OCI-LY7 (cell line): ENCODE data around the gene RIN3. TPM values are rescaled to one million over a fixed set of nuclear protein-coding genes. Genes with fewer than 3 reads are reported as not detected.

ENCODE experiments used
- BruUV-seq: library from RNA; stranded (reverse); fragments of 400-500 nt; replicated peaks from 2 replicates; lab custom pipeline; 2021; lab: Mats Ljungman, UMichigan
- CTCF ChIA-PET: fragments of 300-600 bp; sonication (Branson Sonifier 250); formaldehyde crosslinking; loops from one replicate; lab custom pipeline; 2022; ENCODE audit warnings: antibody characterized with exemption; ENCODE audit not compliant: unreplicated experiment; lab: Charles Lee
- POLR2A ChIA-PET: fragments of 300-600 bp; sonication (Branson Sonifier 250); formaldehyde crosslinking; loops from one replicate; lab custom pipeline; 2022; ENCODE audit warnings: antibody characterized with exemption; lab: Charles Lee
- DNase-seq: peaks from one replicate; pipeline ENCODE4 v3.0.0-alpha.2; 2015; ENCODE audit warnings: low spot score
- H2AFZ ChIP-seq: fragments of 200-600 bp; sonication (generic), shearing (Covaris generic); 2 replicates; pipeline ENCODE4 v1.6.1; 2014; ENCODE audit warnings: mild to moderate bottlenecking, antibody characterized with exemption, low read length, moderate library complexity
- H3K27ac ChIP-seq: fragments of 200-600 bp; sonication (generic); 2 replicates; pipeline ENCODE4 v1.5.1; 2014; ENCODE audit warnings: mixed run types, low read depth, mild to moderate bottlenecking, moderate library complexity, low read length, inconsistent platforms; ENCODE audit not compliant: poor library complexity, severe bottlenecking
- H3K36me3 ChIP-seq: fragments of 200-600 bp; sonication (generic); 2 replicates; pipeline ENCODE4 v1.6.1; 2014; ENCODE audit warnings: mild to moderate bottlenecking, antibody characterized with exemption, low read length, moderate library complexity, mixed read lengths; ENCODE audit not compliant: insufficient read depth
- H3K4me1 ChIP-seq: fragments of 200-600 bp; sonication (generic); 2 replicates; pipeline ENCODE4 v1.5.1; 2014; ENCODE audit warnings: mild to moderate bottlenecking, low read length; ENCODE audit not compliant: insufficient read depth, poor library complexity, severe bottlenecking
- H3K4me2 ChIP-seq: fragments of 200-600 bp; sonication (generic); 2 replicates; pipeline ENCODE4 v1.6.1; 2014; ENCODE audit warnings: mild to moderate bottlenecking, low read length
- H3K4me3 ChIP-seq: fragments of 200-600 bp; sonication (generic); 2 replicates; pipeline ENCODE4 v1.5.1; 2014; ENCODE audit warnings: mild to moderate bottlenecking, low read depth, low read length; ENCODE audit not compliant: poor library complexity, severe bottlenecking
- H3K79me2 ChIP-seq: fragments of 200-600 bp; sonication (generic); 2 replicates; pipeline ENCODE4 v1.6.1; 2016; ENCODE audit warnings: low read depth, mild to moderate bottlenecking, low read length, moderate library complexity, mixed read lengths; ENCODE audit not compliant: insufficient read depth
- H3K9me2 ChIP-seq: fragments of 200-600 bp; sonication (generic); 2 replicates; pipeline ENCODE4 v1.6.1; 2016; ENCODE audit warnings: mild to moderate bottlenecking, low read length, mixed read lengths; ENCODE audit not compliant: insufficient read depth
- H3K9me3 ChIP-seq: fragments of 200-600 bp; sonication (generic); 2 replicates; pipeline ENCODE4 v1.6.1; 2014; ENCODE audit warnings: mild to moderate bottlenecking, mixed run types, low read length, mixed read lengths
- H4K20me1 ChIP-seq: fragments of 200-600 bp; sonication (generic); 2 replicates; pipeline ENCODE4 v1.6.1; 2014; ENCODE audit warnings: mild to moderate bottlenecking, antibody characterized with exemption, low read length, moderate library complexity, mixed read lengths; ENCODE audit not compliant: insufficient read depth
- EZH2phosphoT487 ChIP-seq: fragments of 200-600 bp; sonication (generic); IDR thresholded peaks from 2 replicates; pipeline ENCODE4 v1.6.1; 2018; ENCODE audit warnings: low read depth, borderline replicate concordance, mild to moderate bottlenecking, mixed run types, antibody characterized with exemption, low read length, moderate library complexity, mixed read lengths
- intact Hi-C: fragments of 100-400 bp; cut with micrococcal nuclease; formaldehyde crosslinking; loops from one replicate; pipeline ENCODE4 v1.10.0; 2022; ENCODE audit not compliant: unreplicated experiment
- total RNA-seq, 2 experiments: library from RNA; depleted of rRNA in 1 of 2; stranded (reverse); fragments of >200 nt in 1 of 2; shearing (Covaris generic) in 1 of 2; gene quantifications; 2 replicates each; pipeline ENCODE4 v1.2.3, GENCODE V29; 2014 to 2022
- TF ChIP-seq, protein P1 (sequence below): fragments of 200-600 bp; sonication (generic); conservative IDR thresholded peaks from 2 replicates; pipeline ENCODE4 v1.5.1; 2014; ENCODE audit warnings: mild to moderate bottlenecking, antibody characterized with exemption, low read length, moderate library complexity, mixed read lengths

RIN3 gene
- total RNA-seq, 2 experiments from 2014 or later = not detected

DNA sequence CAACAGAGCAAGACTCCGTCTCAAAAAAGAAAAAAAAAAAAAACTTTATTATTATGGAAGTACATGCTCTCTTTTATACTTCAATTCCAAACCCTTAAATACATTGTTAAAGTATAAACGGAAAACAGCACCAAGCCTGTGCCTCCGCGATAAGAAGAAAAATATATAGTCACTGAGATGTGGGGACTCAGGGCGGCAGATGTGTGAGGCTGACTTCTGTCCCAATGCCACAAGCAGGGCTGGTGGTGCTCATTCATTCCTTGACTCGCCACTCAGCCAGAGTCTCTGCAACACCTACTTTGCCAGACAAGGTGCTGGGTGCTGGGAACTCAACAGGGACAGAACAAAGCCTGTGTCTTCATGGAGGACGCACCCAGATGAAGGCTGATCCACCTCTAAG is 221.0 kb downstream of the RIN3 start:
- BruUV-seq = no TSS peak
- Histone ChIP-seq H3K27ac (no peak overlapping the region), H3K9me2 (no peaks in the 10 kb centered on the region), H3K4me1 (peaks cover 15% of the 10 kb centered on the region), H3K79me2 (no peaks in the 10 kb centered on the region), H3K9me3 (no peaks in the 10 kb centered on the region), H4K20me1 (no peaks in the 10 kb centered on the region), H3K4me2 (no peak overlapping the region), H3K36me3 (peaks cover 33% of the 10 kb centered on the region), H2AFZ (no peak overlapping the region), H3K4me3 (no peak overlapping the region)
- POLR2A ChIA-PET = interaction anchor here (0.6 to 1.1 kb wide), 2 partner anchors 26 to 36 kb away, joined by 4 to 7 read pairs; no protein-coding TSS in a partner anchor
- intact Hi-C loops = no loop called here
- no peak for DNase-seq
- TF ChIP-seq, protein P1, sequence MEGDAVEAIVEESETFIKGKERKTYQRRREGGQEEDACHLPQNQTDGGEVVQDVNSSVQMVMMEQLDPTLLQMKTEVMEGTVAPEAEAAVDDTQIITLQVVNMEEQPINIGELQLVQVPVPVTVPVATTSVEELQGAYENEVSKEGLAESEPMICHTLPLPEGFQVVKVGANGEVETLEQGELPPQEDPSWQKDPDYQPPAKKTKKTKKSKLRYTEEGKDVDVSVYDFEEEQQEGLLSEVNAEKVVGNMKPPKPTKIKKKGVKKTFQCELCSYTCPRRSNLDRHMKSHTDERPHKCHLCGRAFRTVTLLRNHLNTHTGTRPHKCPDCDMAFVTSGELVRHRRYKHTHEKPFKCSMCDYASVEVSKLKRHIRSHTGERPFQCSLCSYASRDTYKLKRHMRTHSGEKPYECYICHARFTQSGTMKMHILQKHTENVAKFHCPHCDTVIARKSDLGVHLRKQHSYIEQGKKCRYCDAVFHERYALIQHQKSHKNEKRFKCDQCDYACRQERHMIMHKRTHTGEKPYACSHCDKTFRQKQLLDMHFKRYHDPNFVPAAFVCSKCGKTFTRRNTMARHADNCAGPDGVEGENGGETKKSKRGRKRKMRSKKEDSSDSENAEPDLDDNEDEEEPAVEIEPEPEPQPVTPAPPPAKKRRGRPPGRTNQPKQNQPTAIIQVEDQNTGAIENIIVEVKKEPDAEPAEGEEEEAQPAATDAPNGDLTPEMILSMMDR = no peak
- TF ChIP-seq EZH2phosphoT487 = no peak
- CTCF ChIA-PET = no interaction called here

DNA sequence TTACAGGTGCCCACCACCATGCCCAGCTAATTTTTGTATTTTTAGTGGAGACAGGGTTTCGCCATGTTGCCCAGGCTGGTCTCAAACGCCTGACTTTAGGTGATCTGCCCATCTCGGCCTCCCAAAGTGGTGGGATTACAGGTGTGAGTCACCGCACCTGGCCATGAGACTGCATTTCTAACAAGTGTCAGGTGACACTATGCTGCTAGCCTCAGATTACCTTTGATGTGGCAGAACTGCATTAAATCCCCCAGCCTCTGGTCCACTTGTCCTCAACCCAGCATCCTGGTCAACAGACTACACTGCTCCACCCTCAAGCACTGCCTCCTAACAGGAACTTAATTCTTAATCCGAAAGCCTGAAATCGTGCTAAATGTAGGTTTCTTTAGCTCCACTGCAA is 221.8 kb downstream of the RIN3 start:
- Histone ChIP-seq H2AFZ (no peak overlapping the region), H3K4me1 (peaks cover 15% of the 10 kb centered on the region), H3K79me2 (no peaks in the 10 kb centered on the region), H3K4me2 (no peak overlapping the region), H4K20me1 (no peaks in the 10 kb centered on the region), H3K36me3 (peaks cover 26% of the 10 kb centered on the region), H3K9me3 (no peaks in the 10 kb centered on the region), H3K9me2 (no peaks in the 10 kb centered on the region), H3K27ac (no peak overlapping the region), H3K4me3 (no peak overlapping the region)
- no peak for TF ChIP-seq EZH2phosphoT487
- TF ChIP-seq, protein P1 = no peak
- CTCF ChIA-PET = no interaction called here
- intact Hi-C loops = no loop called here
- DNase-seq = no peak
- POLR2A ChIA-PET = interaction anchor here (0.6 kb wide), 1 partner anchor 27 kb away, joined by 7 read pairs; no protein-coding TSS in a partner anchor
- no TSS peak for BruUV-seq

DNA sequence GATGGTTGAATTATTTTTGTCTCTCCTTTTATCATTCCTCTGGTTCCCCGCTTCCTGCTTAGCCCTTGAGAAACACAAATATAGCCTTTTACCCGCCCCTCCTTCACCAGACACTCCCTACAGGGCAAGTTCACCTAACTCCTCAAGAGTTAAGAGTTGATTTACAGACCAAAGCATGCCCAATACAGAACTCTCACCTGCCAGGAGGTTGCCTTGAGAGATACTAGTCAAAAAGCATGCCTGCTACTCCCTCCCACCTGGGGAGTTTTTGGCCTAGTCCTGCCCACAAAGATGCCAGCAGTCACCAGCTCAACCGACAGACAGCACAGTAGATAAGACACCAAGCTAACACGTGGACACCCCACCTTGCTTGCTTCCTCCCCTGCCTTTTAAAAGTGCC is 223.6 kb downstream of the RIN3 start:
- H3K4me3 ChIP-seq = no peak overlapping the region
- intact Hi-C loops = no loop called here
- ChIA-PET CTCF (no interaction called here), POLR2A (no interaction called here)
- H3K36me3 ChIP-seq = peaks cover 11% of the 10 kb centered on the region
- H4K20me1 ChIP-seq = no peaks in the 10 kb centered on the region
- no TSS peak for BruUV-seq
- no peak overlapping the region for H2AFZ ChIP-seq
- no peak overlapping the region for H3K27ac ChIP-seq
- no peaks in the 10 kb centered on the region for H3K9me3 ChIP-seq
- H3K4me1 ChIP-seq = peaks cover 15% of the 10 kb centered on the region
- no peaks in the 10 kb centered on the region for H3K9me2 ChIP-seq
- no peak for DNase-seq
- 0 out of 2 replicates have a peak overlapping the region, but pooled peaks have one; percentile 9 for H3K4me2 ChIP-seq
- TF ChIP-seq, protein P1 = no peak
- TF ChIP-seq EZH2phosphoT487 = no peak
- no peaks in the 10 kb centered on the region for H3K79me2 ChIP-seq
